Hepatocyte (in vitro differentiated cells): ENCODE results near the gene CIAPIN1.

Experiments
- CTCF ChIP-seq: fragments of 200-600 bp; sonication (generic); IDR thresholded peaks from 2 replicates; pipeline ENCODE4 v1.5.1; 2016; ENCODE audit warnings: antibody characterized with exemption, mild to moderate bottlenecking; ENCODE audit not compliant: poor library complexity
- EZH2 ChIP-seq: fragments of 200-600 bp; sonication (generic); IDR thresholded peaks from 2 replicates; pipeline ENCODE4 v1.6.1; 2016; ENCODE audit warnings: antibody characterized with exemption, mild to moderate bottlenecking, borderline replicate concordance
- EZH2phosphoT487 ChIP-seq: fragments of 200-600 bp; sonication (generic); IDR thresholded peaks from one replicate; pipeline ENCODE4 v1.6.1; 2018; ENCODE audit warnings: antibody characterized with exemption, mild to moderate bottlenecking, low read depth, moderate library complexity; ENCODE audit not compliant: unreplicated experiment, severe bottlenecking

- TF ChIP-seq CTCF (no peak), EZH2phosphoT487 (no peak), EZH2 (no peak)
Measured at GRCh38 chr16:57409065-57409464, 38.1 kb downstream of the CIAPIN1 start.
